Kidney (tissue), 14 donors: ENCODE data around the gene ARHGAP42. TPM values are rescaled to one million over a fixed set of nuclear protein-coding genes. Genes with fewer than 3 reads are reported as not detected.

Experiments
- DNase-seq, 5 donors: peaks; one replicate each; pipeline ENCODE4 v3.0.0-alpha.2; 2013 to 2020
- FAIRE-seq: peaks from 2 replicates; lab custom pipeline; 2012; peaks lifted over from hg19 to GRCh38; lab: Jason Lieb, UNC
- H3K27ac ChIP-seq, 2 donors: one replicate each; pipeline ENCODE4 v1.7.0; 2013; ENCODE audit warnings: low read depth in 2 of 2, low read length in 2 of 2, inconsistent platforms in 1 of 2
- H3K27me3 ChIP-seq: one replicate; pipeline ENCODE4 v1.7.1; 2013; ENCODE audit warnings: low read length, inconsistent platforms; ENCODE audit not compliant: control insufficient read depth, insufficient read depth
- H3K36me3 ChIP-seq, 3 donors: one replicate each; pipeline versions ENCODE4 v1.7.0 to v1.7.1; 2013; ENCODE audit warnings: low read length in 3 of 3, control low read depth in 1 of 3, inconsistent platforms in 1 of 3; ENCODE audit not compliant: insufficient read depth in 3 of 3, control insufficient read depth in 2 of 3
- H3K4me1 ChIP-seq, 3 donors: one replicate each; pipeline versions ENCODE4 v1.7.0 to v1.7.1; 2013; ENCODE audit warnings: low read length in 3 of 3, inconsistent platforms in 1 of 3, low read depth in 1 of 3; ENCODE audit not compliant: control insufficient read depth in 2 of 3, insufficient read depth in 2 of 3
- H3K4me3 ChIP-seq, 3 donors: one replicate each; pipeline versions ENCODE4 v1.7.0 to v1.8.1; 2013; ENCODE audit warnings: low read length in 3 of 3, control low read depth in 1 of 3, inconsistent platforms in 1 of 3
- H3K9ac ChIP-seq, 3 donors: one replicate each; pipeline versions ENCODE4 v1.7.0 to v1.7.1; 2013; ENCODE audit warnings: low read length in 3 of 3, control low read depth in 1 of 3, inconsistent platforms in 1 of 3
- H3K9me3 ChIP-seq, 3 donors: one replicate each; pipeline versions ENCODE4 v1.7.0 to v1.7.1; 2013; ENCODE audit warnings: low read length in 3 of 3, control low read depth in 1 of 3, inconsistent platforms in 1 of 3; ENCODE audit not compliant: control insufficient read depth in 2 of 3, insufficient read depth in 1 of 3
- CTCF ChIP-seq: IDR thresholded peaks from 3 replicates; pipeline ENCODE4 v1.5.1; 2012; ENCODE audit warnings: mild to moderate bottlenecking, moderate library complexity, borderline replicate concordance; ENCODE audit not compliant: insufficient read depth; ENCODE audit errors: extremely low read depth
- intact Hi-C: fragments of 100-400 bp; cut with DNase I; formaldehyde crosslinking; loops from one replicate; pipeline ENCODE4 v1.11.1; 2022
- polyA plus RNA-seq: library from polyadenylated mRNA; stranded (reverse); fragments of 350-450 nt; fragmentation: Illumina TruSeq; extraction: RNeasy Lipid Tissue Mini Kit (QIAGEN cat#74804); gene quantifications from one replicate; pipeline ENCODE4 v1.2.3, GENCODE V29; 2014; ENCODE audit warnings: low read depth, low replicate concordance; ENCODE audit not compliant: insufficient read depth
- total RNA-seq: library from RNA; stranded (reverse); fragmentation: NEBNext Ultra II Directional; extraction: Animal tissue kit (Norgen Biotek cat#: 25700); gene quantifications from one replicate; pipeline ENCODE4 v1.2.1, GENCODE V29; 2021
- donor health status: control.
- donor health status: control.
- donor health status: control.
- donor health status: control.
- donor health status: control.
- donor health status: DM: yes; HTN: yes; CAD: no.
- donor health status: Normal renal cell carcinoma (clear cell type).

ARHGAP42 gene
- total and polyA plus RNA-seq, 2 donors from 2014 or later = 4.2 to 18.9 TPM

- Histone ChIP-seq H3K4me3 (no peak overlapping the region), H3K27me3 (no peaks in the 10 kb centered on the region), H3K4me1 (no peaks in the 10 kb centered on the region), H3K9me3 (no peaks in the 10 kb centered on the region), H3K27ac (peak overlapping the region in 1 of 2 donors; percentile 28), H3K36me3 (no peaks in the 10 kb centered on the region), H3K9ac (no peak overlapping the region)
- FAIRE-seq = no peak
- TF ChIP-seq CTCF = no peak
- DNase-seq = no peak
- intact Hi-C loops = no loop called here
Observed at GRCh38 chr11:100791103-100791502, 104.0 kb downstream of the ARHGAP42 start.

GRCh38 chr11:100791860-100792259 lies 104.8 kb downstream of the ARHGAP42 start:
- no peak for TF ChIP-seq CTCF
- no peak for FAIRE-seq
- H3K9ac ChIP-seq = no peak overlapping the region

GRCh38 chr11:100793525-100793924 lies 106.4 kb downstream of the ARHGAP42 start:
- FAIRE-seq (no peak), DNase-seq (no peak)
- H3K4me3 ChIP-seq = no peak overlapping the region
- no peaks in the 10 kb centered on the region for H3K27me3 ChIP-seq
- H3K9ac ChIP-seq = no peak overlapping the region
- intact Hi-C loops = no loop called here
- TF ChIP-seq CTCF = no peak
- H3K9me3 ChIP-seq = no peaks in the 10 kb centered on the region
- no peak overlapping the region for H3K27ac ChIP-seq
- H3K4me1 ChIP-seq = no peaks in the 10 kb centered on the region
- no peaks in the 10 kb centered on the region for H3K36me3 ChIP-seq

More at GRCh38 chr11:100791860-100792259, 104.8 kb downstream of the ARHGAP42 start:
- Histone ChIP-seq H3K4me3 (no peak overlapping the region), H3K4me1 (no peaks in the 10 kb centered on the region), H3K27ac (no peak overlapping the region), H3K27me3 (no peaks in the 10 kb centered on the region), H3K36me3 (no peaks in the 10 kb centered on the region), H3K9me3 (no peaks in the 10 kb centered on the region)
- intact Hi-C loops = no loop called here
- no peak for DNase-seq

GRCh38 chr11:100794446-100794845 lies 107.4 kb downstream of the ARHGAP42 start:
- intact Hi-C loops = no loop called here
- Histone ChIP-seq H3K9me3 (no peaks in the 10 kb centered on the region), H3K27ac (no peak overlapping the region), H3K36me3 (no peaks in the 10 kb centered on the region), H3K4me3 (no peak overlapping the region), H3K27me3 (no peaks in the 10 kb centered on the region), H3K4me1 (no peaks in the 10 kb centered on the region), H3K9ac (no peak overlapping the region)
- FAIRE-seq = no peak
- TF ChIP-seq CTCF = no peak
- no peak for DNase-seq
